Activated CD8-positive, alpha-beta memory T cell treated with anti-CD3 and anti-CD28 coated beads for 24 hours (primary cell): ENCODE data around the gene XKR7.
"Not testable (repeated sequence)": the region's sequence is repeated elsewhere in the genome, so short reads cannot be mapped to it uniquely, and the experiment has no call there.

ENCODE experiments used
- DNase-seq: peaks from one replicate; pipeline ENCODE4 v3.0.0-alpha.2; 2020

The XKR7 gene, protein sequence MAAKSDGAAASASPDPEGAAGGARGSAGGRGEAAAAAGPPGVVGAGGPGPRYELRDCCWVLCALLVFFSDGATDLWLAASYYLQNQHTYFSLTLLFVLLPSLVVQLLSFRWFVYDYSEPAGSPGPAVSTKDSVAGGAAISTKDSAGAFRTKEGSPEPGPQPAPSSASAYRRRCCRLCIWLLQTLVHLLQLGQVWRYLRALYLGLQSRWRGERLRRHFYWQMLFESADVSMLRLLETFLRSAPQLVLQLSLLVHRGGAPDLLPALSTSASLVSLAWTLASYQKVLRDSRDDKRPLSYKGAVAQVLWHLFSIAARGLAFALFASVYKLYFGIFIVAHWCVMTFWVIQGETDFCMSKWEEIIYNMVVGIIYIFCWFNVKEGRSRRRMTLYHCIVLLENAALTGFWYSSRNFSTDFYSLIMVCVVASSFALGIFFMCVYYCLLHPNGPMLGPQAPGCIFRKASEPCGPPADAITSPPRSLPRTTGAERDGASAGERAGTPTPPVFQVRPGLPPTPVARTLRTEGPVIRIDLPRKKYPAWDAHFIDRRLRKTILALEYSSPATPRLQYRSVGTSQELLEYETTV

DNA sequence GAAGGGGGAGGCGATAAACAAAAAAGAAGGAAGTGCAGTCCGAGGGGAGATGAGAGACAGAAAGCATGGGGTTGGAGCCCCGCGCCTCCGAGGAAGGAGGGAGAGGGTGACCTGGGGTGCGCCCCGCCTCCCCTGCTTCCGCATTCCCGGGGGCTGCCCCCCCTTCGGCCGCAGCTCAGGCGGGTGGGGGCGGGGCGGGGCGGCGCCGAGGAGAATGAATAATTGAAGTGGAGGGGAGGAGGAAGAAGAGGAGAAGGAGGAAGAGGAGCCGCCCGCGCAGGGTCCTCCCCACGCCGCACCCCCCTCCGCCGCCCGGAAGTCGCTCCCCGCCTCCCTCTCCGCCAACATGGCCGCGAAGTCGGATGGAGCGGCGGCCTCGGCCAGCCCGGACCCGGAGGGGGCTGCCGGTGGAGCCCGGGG is at the start of gene XKR7:
TSS of gene XKR7 (plus strand) at position 322 of the 420 bp plus-strand sequence. CDS start at position 347, 25 bp downstream.
- peak; percentile 58 for DNase-seq

DNA sequence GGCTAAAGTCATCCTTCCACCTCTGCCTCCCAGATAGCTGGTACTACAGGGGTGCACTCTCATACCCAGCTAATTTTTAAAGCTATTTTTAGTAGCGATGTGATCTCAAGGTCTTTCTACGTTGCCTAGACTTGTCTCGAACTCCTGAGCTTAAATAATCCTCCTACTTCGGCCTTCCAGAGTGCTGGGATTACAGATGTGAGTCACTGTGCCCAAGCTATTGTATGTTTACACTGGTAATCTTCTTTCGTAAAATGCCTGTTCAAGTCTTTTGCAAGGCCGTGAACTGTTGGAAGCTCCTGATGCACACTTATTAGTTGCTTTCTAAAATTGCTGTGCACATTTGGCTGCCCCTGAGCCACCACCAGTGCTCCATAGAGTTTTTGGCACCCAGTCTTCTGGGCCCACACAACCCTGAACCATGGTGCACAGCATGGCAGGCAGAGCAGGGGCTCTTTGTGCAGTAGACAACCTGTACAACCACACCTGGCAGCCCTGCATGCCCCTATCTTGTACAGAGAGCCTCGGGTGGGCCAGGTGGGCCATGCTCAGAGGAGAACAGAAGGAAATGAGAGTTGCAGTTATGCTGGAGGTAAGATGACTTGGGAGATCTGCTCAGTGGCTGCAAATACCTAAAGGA is 49.4 kb upstream of the XKR7 start:
- DNase-seq: no peak

DNA sequence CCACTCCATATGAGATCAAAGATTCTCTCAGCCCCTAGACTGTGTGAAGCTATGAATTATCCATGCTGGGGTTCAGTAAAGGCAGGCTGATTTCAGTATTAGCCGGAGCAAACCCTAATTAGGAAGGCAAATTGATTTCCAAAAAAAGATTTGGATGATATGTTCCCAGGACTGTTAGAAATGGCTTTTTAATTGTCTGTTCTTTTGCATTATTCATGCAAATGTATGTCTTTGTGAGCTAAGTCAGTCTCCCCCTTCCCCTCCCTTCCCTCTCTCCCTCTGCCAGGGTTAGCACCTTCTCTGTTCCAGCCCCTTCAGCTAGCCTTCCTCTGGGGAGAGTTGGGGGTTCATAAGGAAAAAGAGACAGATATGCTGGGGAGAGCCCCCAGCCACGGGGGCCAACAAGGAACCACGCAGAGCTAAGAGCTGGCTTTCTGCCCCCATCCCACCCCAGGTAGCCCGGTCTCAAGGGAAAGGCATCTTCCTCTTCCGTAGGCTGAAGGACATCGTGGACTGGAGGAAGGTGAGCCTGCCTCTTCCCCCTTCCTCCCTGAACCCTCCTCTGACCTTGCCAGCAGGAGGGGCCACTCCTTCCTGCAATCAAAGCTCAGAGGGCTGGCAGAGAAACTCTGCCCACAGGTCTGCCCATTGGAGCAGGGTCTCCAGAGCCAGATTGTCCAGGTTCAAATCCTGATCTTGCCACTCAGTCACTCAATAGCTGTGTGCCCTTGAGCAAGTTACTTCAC is 48.4 kb upstream of the XKR7 start:
- no peak for DNase-seq

DNA sequence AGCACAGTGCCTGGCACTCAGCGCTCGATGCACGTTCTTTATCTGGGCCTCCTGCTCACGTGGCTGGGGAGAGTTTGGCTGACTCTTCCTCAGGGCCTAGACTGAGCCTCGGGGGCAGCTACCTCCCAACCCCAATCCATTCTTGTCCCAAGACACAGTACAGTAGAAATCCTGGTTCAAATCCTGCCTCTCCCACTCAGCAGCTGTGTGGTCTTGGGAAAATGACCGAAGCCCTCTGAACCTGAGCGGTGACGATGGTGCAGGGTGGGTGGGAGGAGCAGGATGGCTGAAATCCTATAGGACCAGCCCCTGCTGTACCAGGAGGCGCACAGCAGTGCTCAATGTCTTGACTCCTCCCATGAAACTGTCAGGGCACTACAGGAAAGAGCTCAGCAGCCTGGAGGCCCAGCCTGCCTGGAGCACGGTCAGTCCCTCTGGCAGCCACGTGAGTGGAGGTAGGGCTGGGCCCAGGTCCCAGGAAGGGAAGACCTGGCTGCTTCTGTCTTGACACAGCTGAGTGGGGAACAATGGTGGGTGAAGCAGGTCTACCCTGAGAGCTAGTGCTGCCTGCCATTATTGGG is 47.6 kb upstream of the XKR7 start:
- DNase-seq: no peak

DNA sequence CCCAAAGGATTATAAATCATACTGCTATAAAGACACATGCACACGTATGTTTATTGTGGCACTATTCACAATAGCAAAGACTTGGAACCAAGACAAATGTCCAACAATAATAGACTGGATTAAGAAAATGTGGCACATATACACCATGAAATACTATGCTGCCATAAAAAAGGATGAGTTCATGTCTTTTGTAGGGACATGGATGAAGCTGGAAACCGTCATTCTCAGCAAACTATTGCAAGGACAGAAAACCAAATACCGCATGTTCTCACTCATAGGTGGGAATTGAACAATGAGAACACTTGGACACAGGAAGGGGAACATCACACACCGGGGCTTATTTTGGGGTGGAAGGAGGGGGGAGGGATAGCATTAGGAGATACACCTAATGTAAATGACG is 46.5 kb upstream of the XKR7 start:
- not testable (repeated sequence) for DNase-seq

DNA sequence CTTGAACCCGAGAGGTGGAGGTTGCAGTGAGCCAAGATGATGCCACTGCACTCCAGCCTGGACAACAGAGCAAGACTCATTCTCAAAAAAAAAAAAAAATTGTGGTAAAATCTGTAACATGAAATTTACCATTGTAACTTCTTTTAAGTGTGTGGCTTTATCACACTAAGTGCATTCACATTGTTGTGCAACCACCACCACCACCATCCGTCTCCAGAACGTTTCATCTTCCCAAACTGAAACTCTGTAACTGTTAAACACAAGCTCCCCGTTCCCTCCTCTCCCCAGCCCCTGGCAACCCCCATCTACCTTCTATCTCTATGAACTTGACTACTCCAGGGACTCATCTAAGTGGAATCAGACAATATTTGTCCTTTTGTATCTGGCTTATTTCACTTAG is 45.8 kb upstream of the XKR7 start:
- no peak for DNase-seq

DNA sequence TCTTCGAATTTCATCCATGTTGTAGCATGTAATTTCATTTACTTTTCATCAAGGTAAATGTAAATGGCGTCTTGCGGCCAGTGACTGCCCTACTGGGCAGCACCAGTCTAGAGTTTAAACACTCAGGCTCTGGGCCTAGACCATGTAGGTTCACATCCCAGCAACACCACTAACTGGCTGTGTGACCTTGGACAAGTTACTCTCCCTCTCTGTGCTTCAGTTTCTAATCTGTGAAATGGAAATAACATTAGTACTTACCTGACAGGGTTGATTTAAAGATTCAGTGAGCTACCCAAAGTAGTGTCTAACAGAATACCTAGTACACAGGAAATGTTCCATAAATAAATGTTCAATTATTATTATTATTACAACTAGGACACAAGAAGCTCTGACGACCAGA is 45.4 kb upstream of the XKR7 start:
- DNase-seq: no peak

DNA sequence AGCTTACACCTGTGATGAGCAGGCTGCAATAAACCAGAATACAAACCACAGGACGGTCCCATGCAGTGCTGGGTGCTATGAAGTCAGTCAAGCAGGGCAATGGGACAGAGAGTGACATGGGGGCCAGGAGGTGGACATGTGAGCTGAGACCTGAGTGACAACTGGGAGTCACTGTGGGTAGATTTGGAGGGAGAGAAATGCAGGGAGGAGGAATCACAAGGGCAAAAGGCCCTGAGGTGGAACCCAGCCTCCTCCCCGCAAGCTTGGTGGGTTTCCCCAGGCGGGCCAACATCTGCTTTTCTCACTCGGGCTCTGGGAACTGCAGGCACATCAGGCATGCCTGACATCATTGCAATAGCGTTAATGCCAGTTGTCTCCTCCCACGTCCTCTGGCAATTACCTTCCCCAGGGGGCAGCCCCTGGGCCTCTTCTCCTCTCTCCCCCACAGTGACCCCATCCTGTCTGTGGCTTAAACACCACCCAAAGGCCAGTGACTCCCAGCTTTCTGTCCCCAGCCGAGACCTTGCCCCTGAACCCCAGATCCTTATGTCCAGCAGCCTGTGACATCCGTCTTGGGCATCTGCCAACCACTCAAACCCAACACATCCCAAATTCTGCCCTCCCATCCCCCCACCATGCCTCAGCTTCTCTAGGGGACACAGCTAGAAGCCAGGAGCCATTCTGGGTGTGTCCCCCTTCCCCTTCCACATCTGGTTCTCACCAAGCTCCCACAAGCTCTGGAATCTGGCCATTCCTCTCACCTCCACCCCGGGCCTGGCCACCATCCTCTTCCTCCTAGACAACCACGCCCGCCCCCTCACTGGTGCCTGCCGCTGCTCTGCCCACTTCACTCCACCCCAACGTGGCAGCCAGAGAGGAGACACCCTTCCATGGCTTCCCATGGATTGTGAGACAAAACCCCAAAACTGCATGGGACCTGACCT is 44.3 kb upstream of the XKR7 start:
- DNase-seq: no peak

DNA sequence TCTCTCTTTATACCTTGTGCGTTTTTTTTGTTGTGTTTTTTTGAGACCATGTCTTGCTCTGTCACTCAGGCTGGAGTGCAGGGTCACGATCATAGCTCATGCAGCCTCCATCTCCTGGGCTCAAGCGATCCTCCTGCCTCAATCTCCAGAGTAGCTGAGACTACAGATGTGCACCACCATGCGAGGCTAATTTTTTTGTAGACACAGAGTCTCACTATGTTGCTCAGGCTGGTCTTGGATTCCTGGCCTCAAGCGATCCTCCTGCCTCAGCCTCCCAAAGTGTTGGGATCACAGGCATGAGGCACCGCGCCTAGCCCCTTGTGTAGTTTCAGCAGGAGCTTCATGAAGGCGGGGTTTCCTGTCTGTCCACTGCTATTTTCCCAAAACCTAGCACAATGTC is 43.4 kb upstream of the XKR7 start:
- DNase-seq: no peak

DNA sequence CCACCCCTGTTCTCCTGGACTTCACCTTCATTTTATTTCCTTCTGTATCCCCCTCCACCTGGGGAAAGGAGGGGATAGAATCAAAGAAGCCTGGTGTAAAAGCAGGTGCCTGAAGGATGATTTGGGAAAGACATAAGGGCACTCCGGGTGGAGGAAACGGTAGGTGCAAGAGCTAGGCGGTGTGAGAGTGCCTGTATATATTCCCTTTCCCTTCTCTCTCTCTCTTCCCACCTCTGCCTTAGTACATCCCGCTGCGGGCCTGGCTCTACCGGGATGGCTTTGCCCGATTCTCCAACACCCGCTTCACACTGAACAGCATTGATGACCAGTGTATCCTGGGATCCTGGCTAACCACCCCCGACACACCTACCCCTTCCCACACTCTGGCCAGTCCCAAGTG is 42.3 kb upstream of the XKR7 start:
- DNase-seq: no peak

DNA sequence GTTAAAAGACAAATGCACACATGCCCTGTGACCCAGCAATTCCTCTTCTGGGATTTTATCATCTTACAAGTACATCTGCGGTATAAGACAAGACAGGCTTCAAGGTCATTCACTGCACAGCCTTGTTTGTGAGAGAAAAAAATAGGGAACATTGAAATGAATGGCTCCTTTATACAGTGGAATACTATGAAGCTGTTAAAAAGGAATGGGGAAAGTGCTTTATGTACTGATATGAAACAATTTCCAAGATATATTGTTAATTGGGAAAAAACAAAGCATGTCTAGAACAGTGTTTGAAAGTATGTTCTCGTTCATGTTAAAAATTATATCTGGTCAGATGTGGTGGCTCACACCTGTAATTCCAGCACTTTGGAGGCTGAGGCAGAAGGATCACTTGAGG is 41.5 kb upstream of the XKR7 start:
- no peak for DNase-seq

DNA sequence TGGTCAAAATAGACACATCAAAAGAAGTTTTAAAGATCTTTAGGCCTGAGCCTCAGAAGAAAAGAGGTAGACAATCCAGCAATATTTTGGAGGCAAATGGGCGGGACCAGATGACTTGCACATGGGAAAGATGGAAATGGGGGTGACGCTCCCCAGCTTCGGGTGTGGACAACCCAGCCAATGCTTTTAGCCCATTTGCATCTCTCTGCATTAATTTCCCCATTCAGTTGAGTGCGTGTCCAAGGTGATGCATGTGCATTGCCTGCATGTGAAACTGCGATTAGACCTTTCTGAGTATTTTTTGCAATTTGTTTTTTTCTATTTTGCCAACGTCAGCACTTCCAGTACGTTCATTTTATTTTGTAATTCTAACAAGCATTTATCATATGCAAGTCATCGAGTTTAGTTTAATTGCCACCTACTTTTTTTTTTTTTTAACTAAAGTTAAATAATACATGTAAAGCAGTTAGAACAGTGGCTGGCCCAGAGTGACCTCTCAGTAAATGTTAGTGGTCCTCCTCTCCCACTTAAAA is 40.3 kb upstream of the XKR7 start:
- no peak for DNase-seq

DNA sequence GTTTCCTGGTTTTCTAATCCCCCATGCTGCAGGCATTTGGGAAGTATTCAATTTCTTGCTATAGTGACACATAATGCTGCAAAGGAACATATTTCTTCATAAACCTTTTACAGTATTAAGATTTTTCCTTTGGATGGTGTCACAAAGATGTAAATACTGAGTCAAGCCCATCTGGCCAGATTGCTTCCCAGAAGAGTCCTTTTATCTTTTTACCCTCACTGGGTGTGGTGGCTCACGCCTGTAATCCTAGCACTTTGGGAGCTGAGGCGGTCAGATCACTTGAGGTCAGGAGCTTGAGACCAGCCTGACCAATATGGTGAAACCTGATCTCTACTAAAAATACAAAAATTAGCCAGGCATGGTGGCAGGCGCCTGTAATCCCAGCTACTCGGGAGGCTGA is 38.3 kb upstream of the XKR7 start:
- not testable (repeated sequence) for DNase-seq

DNA sequence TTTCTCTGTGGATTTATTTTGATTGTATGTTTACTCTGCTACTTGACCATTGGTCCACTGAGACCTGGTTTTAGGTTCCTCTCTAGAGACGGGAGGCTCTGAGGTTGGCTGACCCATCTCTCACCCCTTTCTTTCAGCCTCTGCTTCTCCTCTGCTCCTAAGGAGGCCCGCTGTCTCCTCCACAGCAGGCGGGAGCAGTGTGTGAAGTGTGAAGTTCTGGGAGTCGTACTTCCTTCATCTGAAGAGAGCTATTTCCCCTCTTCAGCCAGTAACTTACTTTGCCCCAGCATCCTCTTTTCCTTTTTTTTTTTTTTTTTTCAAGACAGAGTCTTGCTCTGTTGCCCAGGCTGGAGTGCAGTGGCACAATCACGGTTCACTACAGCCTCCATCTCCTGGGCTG is 37.2 kb upstream of the XKR7 start:
- DNase-seq: no peak

DNA sequence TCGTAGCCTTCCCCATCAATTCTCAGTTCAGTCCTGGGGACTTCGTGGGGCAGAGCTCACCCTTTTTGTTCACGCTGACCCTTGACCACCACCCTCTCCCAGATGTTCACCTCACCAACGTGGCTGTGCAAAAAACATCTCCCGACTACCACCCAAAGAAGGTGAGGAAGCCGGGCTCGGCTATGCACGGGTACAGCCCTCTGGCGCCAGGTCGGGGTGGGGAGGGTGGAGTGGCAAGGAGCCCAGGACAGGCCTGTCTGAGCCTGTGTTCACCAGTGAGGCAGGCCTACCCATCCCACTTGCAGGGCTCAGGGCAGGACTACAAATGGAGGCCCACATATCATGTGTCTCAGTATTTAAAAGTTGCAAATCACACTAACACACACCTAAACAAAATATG is 34.3 kb upstream of the XKR7 start:
- DNase-seq: no peak

DNA sequence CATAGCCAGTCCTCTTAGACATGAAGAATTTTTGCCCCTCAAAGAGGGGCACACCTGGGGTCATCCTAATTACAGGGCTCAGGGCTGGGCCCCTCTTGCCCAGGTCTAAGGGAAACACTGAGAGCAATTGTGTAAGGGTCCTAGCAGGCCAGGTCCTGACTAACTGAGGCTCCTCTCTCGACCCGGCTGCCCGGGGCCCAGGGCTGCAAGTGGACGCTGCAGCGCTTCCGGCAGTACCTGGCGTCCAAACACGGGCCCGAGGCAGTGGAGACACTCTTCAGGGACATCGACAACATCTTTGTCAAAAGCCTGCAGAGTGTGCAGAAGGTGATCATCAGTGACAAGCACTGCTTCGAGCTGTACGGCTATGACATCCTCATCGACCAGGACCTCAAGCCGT is 33.5 kb upstream of the XKR7 start:
- DNase-seq: no peak

DNA sequence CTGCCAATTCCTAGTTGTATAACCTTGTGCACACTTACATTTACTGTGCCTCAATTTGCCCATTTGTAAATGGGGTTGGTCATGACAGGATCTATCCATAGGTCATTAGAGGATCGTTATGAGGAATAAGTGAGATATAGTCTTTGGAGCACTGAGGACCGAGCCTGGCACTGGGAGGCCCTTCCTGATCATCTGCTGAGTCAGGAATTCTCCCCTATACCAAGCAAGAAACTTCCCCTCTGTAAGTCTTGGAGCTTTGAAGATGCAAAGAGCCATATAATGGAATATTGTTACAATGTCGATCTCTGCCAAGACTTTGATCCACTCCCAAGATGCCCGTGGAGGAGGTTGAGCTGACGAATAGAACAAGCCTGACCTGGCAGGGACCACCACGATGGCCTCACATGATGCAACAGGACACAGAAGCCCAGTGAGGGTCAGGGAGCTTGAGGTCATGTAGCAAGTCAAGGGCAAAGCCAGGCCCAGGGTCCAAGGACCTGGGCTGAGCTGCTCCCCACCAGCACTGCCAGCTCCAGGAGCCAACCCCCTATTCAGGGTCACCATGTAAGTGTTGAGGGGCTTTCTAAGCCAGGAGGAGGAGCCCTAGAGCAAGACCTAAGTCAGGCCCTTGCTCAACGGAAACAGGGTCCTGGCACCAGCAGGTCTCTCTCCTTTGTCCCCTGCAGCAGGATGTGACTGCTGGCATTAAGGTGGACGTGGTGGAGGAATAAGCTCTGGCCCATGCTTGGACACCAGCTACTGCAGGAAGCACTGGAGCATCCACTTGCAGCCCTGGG is 32.8 kb upstream of the XKR7 start:
- no peak for DNase-seq

DNA sequence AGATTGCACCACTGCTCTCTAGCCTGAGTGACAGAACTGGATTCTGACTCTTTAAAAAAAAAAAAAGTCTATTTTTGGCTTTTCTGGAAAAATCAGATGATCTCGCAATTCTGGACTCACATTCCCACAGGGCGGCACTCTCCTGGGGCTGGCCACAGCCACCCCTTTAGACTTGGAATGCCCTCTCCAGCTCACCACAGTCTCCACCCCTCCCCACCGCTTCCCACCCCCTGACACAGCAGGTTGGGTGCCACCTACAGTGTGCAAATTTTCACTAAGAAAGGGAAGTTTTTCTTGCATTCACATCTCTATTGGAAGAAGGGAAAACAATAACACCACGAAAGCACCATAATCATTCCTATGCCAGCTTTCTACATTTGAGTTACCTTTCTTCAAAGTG is 31.5 kb upstream of the XKR7 start:
- no peak for DNase-seq

DNA sequence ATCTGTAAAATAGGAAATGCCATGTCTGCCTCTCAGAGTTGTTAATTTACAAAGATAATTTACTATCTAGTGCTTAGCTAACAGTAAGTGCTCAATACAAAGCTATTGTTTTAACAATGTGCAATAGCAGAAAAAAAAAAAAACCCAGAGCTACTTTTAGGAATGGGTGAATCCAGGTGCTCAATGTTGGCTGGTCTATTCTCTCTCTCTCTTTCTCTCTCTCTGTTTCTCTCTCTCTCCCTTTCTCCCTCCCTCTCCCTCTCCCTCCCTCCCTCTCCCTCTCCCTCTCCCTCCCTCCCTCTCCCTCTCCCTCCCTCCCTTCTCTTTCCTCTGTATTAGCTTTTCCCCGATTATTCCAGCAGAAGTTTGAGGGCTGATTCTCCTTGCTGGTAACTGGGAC is 30.1 kb upstream of the XKR7 start:
- DNase-seq: no peak

DNA sequence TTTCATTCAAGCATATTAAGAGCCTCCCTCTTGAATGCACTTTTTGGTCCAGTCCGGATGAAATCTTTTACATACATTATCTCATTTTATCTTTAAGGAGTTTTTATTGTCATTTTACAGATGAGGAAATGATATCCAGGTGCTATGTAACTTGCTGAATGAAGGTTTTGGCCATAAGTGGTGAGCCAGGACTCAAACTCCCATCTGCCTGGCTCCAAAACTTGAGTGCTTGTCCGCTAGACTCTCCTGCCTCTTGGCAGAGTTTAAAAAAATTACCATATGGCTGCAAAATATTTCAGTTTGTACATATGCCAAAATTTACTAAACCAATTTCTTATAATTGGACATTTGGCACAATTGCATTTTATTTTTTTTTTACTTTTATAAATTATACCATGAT is 28.3 kb upstream of the XKR7 start:
- DNase-seq: no peak

DNA sequence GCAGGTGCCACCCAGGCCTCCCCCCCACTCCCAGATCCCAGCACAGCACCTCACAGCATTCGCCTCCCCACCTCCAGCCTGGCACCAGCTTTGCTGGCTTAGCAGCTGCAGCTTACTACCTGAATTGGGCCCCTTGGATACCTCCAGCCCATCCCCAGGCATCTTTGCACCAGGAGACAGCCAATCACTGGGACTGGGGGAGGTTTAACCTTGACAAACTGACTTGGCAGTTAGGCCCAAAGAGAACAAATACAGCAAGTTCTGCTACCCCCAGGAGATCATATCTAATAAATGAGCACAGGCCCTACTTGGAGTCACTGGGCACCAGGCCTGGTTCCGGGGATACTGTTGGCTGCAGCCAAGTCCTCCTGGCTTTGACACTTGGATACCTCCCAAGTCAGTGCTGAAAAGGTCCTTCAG is 24.9 kb upstream of the XKR7 start:
- DNase-seq: no peak
